ENCODE data around the gene SEC16A.

SEC16A gene

DNA sequence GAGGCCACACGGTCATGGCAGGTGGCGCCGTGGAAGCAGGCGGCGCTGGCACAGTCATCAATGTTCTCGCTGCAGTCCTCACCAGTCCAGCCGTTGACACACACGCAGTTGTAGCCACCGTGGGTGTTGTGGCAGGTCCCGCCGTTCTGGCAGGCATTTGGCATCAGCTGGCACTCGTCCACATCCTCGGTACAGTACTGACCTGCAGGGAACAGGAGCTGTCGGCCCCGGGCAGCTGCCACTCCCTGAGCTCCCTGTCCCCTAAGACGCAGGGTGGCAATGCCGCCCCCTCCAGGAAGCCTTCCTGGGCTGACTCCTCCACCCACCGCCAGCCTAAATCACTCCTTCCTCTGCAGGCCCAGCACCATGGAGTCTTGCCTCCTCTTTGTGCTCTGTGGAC, 35.8 kb upstream of the SEC16A start:
- DNase-seq (ENCODE audit: extremely low spot score, insufficient read length, low read depth): no peak
- FAIRE-seq: no peak

DNA sequence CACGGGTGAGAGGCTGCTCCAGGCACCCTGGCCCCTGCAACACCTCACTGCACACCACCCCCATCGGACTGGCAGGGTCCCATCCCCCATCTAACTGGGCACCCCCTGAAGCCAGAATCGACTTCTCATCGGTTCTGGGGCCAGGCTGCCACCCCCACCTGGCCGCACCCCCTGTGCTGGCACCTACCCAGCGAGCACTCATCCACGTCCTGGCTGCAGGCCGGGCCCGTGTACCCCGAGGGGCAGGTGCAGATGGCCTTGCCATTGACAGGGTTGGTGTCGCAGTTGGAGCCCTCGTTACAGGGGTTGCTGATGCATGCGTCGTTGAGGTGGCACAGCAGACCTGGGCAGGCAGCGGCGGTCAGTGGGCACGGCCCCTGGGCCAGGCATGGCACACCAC, 35.1 kb upstream of the SEC16A start:
- DNase-seq (ENCODE audit: extremely low spot score, insufficient read length, low read depth) (no peak), FAIRE-seq (no peak)

DNA sequence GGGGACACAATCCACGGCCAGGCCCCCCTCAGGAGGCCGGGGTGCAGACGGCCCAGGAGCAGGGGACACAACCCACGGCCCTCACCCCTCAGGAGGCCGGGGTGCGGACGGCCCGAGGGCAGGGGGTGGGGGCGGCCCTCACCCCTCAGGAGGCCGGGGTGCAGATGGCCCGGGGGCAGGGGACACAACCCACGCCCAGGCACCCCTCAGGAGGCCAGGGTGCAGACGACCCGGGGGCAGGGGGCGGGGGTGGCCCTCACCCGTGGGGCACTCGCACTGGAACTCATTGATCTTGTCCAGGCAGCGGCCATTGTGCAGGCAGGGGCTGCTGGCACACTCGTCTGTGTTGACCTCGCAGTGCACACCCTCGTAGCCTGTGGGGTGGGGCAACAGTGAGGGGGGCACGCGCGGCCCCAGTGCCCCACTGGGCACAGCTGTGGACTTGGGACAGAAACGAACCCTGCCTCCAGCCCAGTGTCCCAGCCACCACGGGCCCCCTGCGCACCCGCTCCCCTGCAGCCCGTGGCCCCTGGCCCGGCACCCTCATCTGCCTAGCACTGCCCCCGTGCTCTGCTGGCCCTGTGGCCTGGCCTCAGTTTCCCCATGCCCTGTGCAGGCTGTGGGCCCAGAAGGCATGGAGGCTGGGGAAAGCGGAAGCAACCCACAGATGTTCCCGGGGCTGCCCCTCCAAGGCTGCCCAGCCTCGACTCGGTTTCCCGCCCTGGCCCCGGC, 34.3 kb upstream of the SEC16A start:
- DNase-seq (ENCODE audit: extremely low spot score, insufficient read length, low read depth) (no peak), FAIRE-seq (no peak)

DNA sequence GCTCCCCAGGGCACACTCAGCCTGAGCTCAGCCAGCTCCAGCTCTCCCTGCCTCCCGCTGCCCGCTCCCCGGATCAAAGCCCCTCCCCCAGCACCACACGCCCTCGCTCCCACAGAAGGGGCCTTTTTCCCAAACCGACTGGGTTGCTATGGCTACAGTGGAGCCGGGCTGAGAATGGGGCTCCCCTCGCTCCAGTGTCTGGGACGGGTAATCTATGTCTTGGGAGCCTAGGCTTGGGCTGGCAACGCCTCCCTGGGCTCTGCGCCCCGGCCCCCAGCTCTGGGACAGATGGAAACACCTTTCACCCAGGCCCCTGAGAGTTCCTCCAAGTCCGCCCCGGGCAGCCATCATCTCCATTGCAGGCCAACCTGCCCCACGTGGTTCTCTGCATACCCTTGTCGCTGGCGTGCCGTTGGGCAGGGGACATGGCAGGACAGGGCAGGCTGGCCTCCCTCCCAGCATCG, 33.4 kb upstream of the SEC16A start:
- FAIRE-seq: no peak
- no peak for DNase-seq (ENCODE audit: extremely low spot score, insufficient read length, low read depth)

DNA sequence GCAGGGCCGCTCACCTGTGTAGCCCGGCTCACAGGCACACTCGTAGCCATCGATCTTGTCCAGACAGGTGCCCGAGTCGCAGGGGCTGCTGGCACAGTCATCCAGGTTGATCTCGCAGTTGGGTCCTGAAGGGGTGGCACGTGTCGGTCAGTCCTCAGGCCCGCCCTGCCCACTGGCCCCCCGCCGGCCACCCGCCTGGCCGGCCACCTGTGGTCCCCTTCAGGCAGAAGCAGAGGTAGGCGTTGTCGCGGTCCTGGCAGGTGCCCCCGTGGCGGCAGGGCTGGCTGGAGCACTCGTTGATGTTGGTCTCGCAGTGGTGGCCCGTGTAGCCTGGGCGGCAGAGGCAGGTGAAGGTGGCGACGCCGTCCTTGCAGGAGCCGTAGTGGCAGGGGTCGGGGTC, 32.4 kb upstream of the SEC16A start:
- no peak for DNase-seq (ENCODE audit: extremely low spot score, insufficient read length, low read depth)
- no peak for FAIRE-seq

DNA sequence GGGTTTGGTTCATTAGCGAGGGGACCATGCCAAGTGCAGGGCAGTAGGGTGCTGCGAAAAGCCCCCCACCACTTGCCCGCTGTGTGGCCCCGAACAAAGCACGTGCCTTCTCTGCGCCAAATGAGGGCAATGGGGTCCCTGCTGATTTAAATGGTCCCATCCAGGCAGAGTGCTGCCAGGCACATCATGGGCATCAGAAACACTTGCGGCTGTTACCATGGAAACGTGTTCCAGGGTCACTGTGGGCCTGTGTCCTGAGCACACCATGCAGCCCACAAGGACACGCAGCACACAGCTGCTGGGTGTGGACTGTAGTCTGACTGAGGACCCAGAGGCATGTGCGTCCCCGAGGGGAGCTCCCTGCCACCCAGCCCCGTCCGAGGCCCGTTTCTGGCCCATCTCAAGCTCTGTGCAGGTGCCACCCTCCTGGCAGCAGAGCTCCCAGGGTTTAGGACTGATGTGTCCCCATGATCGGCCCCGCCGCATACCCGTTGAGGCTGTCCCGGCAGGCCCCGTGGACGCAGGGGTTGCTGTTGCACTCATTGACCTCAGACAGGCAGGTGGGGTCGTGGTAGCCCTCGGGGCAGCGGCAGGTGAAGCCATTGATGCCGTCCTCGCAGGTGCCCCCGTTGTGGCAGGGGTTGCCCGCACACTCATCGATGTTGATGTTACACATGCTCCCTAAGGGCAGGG, 31.3 kb upstream of the SEC16A start:
- DNase-seq (ENCODE audit: extremely low spot score, insufficient read length, low read depth): no peak
- no peak for FAIRE-seq

DNA sequence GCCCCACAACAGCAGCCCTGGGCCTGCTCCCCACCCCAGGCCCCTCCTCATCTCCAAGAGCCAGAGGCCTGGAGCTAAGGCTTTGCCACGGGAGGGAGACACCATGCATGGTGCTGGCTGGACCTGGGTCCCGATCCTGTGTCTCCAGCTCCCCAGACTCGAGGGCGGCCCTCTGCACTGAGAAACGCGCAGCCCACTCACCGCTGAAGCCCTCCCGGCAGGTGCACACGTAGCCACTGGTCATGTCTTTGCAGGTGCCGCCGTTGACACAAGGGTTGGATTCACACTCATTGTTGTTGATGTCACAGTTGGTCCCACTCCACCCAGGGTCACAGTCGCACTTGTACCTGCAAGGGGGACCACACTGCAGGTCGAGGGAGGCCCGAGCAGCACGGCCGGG, 30.4 kb upstream of the SEC16A start:
- DNase-seq (ENCODE audit: extremely low spot score, insufficient read length, low read depth): no peak
- FAIRE-seq: no peak

DNA sequence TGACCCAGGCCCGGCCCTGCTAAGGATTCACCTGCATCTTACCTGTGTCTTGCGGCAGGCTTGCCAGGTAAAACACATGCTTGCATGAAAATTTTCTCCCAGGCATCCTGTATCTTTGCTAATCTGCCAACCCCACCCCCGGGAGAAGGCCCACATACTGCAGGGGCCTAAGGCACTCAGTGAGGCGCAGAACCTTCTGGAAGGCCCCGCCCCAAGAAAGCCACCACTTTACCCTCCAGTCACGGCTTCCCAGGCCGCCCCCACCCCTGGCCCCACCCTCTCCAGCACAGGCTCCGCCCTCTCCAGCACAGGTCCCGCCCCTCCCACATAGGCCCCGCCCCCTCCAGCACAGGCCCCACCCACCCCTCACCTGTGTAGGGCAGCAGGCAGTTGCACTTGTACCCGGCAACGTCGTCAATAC, 29.8 kb upstream of the SEC16A start:
- FAIRE-seq: no peak
- DNase-seq (ENCODE audit: extremely low spot score, insufficient read length, low read depth): peak; percentile 54

DNA sequence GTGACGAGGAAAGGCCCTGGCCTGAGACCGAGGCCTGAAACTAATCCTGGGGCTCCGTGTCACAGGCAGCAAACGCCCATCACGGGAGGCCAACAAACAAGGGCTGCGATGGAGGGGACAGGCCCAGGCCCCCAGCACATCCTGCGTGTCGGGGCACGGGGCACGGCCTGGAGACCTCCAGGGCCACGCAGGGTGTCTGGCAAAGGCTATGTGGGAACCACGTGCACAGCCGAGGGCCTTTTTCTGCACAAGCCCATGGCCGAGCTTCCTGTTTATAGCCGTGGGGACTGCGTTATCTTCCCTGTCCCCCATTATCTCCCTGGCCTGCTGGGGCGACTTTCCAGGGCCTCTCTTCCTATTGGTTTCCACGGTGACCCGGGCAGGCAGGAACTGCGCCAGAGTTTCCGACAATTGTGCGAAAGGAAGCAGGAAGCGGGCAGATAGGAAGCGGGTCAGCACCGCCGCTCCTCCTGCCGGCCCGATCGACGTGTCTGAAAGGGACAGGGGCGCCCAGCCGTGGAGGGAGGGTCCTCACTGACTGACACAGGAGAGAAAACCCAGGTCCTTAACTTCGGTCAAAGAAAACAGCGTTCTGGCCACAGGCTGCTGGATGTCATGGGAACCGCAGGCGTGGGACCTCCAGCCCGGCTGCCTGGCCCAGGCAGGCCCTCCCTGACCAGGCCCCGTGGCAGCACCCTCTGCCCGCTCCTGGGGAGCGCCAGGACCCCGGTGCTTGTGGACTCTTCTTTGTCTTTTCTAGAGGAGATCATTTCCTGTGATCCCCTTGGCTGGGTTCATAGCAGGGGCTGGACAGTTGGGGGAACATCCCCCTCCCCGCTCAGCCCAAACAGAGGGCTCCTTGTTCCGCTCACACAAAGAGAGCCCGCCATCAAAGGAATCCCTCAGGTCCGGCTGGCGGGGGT, 29.1 kb upstream of the SEC16A start:
- no peak for FAIRE-seq
- DNase-seq (ENCODE audit: extremely low spot score, insufficient read length, low read depth): no peak

DNA sequence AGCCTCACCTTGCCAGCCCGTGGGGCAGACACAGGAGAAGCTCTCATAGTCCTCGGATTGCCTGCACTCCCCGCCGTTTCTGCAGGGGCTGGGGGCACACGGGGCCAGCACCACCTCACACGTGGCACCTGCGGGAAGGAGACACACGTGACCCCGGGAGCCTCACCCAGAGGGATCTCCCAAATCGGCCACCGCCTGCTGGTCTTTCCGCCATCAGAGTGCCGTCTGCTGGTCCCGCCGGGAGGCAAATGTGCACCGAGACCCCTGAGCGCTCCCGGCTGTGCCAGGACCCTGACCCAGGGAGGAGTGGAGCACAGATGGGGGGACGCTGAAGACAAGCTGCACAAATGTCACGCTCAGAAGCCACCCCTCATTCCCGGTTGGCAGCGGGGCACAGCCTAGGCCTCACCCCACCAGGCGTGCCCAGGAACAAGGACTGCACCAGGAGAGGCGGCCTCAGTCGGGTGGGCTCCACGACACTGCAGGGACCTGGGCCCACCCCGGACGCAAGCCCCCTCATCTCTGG, 28.4 kb upstream of the SEC16A start:
- no peak for FAIRE-seq
- DNase-seq (ENCODE audit: extremely low spot score, insufficient read length, low read depth): no peak

DNA sequence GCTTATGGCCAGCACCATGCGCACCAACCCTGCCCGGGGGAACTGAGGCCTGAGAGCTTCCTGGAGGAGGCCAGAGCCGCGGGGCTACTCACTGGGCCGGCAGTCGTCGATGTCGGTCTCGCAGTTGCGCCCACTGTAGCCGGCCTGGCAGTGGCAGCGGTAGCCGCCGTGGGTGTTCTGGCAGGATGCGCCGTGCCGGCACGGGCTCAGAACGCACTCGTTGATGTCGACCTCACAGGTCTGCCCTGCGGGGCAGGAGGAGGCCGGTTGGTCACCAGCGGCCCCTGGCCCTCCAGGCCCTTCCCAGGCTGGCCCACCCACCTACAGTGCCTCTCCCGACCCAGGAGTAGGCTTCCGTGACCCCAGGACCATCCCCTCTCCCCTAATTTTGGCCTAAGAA, 27.7 kb upstream of the SEC16A start:
- DNase-seq (ENCODE audit: extremely low spot score, insufficient read length, low read depth) (no peak), FAIRE-seq (no peak)

DNA sequence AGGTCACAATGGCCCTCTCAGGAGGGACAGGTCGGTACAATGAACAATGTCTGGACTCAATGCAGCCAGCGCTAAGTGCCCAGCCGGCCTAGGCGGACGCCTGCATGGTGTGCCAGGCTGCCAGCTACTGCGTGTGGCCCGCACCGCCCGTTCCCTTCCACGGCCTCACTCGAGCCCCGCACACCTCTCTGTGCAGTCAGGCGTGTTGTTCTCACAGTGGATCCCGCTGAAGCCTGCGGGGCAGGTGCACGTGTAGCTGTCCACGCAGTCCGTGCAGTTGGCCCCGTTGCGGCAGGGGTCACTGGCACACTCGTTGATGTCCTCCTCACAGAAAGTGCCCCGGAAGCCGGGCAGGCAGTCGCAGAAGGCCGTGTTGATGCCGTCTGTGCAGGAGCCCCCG, 26.7 kb upstream of the SEC16A start:
- FAIRE-seq (no peak), DNase-seq (ENCODE audit: extremely low spot score, insufficient read length, low read depth) (no peak)

DNA sequence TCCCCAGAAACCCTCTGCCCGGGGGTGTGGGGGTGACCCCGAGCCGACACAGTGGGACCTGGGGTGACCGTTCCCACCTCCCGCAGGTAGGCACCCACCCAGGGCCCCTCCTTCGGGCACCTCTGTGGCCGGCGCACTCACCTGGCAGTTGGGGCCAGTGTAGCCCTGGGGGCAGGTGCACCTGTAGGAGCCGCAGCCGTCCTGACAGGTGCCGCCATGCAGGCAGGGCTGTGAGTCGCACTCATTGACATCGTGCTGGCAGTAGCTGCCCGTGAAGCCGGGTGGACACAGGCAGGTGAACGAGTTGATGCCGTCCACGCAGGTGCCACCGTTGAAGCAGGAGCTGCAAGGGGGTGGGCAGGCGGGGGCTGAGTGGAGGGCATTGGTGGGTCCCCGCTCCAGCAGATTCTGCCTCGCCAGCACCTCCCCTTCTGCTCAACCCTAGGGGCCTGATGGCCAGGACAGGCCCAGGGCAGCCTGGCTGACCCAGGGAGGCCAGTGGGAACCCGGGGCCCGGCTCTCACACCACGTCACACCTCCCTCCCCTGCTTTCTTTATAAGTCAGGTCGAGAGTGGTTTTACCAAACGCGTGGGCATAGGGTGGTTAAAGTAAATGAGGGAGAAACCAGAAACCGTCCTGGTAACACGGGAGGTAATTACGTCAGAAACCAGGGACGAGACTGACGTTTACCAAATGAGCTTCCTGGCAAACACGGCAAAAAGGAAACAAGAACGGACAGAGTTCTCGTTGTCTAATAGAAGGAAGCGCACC, 26.1 kb upstream of the SEC16A start:
- no peak for DNase-seq (ENCODE audit: extremely low spot score, insufficient read length, low read depth)
- FAIRE-seq: no peak

DNA sequence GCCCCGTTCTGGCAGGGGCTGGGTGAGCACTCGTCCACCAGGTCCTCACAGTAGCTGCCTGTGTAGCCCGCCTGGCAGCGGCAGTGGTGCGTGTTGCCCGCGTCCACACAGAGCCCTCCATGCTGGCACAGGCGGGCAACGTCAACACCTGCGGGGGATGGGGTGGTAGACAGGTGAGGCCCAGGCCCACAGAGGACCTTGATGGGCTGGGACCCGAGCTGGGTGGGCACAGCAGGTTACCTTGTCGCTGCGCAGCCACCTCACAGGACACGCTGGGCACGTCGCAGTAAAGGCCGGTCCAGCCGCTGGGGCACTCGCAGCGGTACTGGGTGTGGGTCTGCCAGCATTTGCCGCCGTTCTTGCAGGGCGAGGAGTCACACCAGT, 25.1 kb upstream of the SEC16A start:
- DNase-seq (ENCODE audit: extremely low spot score, insufficient read length, low read depth) (no peak), FAIRE-seq (no peak)

DNA sequence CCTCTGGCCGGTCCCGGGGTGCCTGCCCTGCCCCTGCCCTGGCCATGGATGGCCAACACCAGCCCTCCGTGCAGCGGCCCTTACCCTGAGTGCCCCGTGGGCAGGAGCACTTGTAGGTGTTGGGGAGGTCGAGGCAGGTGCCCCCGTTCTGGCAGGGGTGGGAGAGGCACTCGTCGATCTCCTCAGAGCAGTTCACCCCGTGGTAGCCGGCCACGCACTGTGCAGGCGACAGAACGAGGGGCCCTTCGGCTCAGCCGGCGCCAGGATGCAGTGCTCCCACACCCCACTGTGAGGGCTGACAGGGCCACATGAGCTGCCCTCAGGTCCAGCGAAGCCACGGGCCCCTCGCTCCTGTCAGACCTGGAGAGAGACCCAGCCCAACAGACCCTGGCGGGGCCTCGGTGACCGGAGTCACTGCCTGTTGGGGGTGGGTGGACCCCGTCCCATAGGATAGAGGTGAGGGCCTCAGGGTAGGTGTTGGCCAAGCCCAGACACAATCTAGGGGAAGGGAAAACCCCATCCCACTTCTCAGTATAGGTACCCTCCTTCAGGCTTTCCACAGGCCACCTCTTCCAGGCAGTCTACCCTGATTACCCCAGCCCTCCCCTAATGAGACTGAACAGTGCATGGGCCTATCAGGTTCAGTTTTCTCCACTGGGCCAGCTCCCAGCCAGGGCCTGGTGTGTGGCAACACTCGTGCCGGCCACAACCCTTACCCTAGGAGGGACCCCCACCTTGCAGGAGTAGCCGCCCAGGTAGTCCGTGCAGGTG, 24.6 kb upstream of the SEC16A start:
- FAIRE-seq (no peak), DNase-seq (ENCODE audit: extremely low spot score, insufficient read length, low read depth) (no peak)

DNA sequence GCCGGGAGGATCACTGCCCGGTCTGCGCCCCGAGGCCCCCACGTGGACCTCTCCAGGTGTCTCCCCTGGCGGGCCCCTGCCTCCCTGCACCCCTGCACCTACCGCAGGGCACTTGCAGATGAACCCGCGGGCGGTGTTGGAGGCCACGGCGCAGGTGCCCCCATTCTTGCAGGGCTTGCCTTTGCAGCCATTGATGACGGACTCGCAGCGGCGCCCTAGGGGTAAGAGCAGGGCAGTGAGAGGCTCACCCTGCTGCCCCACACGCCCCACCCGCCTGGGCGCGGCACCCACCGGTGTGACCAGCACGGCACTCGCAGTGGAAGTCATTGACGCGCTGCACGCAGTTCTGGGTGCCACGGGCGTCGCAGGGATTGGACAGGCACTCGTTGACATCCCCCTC, 23.6 kb upstream of the SEC16A start:
- FAIRE-seq (no peak), DNase-seq (ENCODE audit: extremely low spot score, insufficient read length, low read depth) (no peak)

DNA sequence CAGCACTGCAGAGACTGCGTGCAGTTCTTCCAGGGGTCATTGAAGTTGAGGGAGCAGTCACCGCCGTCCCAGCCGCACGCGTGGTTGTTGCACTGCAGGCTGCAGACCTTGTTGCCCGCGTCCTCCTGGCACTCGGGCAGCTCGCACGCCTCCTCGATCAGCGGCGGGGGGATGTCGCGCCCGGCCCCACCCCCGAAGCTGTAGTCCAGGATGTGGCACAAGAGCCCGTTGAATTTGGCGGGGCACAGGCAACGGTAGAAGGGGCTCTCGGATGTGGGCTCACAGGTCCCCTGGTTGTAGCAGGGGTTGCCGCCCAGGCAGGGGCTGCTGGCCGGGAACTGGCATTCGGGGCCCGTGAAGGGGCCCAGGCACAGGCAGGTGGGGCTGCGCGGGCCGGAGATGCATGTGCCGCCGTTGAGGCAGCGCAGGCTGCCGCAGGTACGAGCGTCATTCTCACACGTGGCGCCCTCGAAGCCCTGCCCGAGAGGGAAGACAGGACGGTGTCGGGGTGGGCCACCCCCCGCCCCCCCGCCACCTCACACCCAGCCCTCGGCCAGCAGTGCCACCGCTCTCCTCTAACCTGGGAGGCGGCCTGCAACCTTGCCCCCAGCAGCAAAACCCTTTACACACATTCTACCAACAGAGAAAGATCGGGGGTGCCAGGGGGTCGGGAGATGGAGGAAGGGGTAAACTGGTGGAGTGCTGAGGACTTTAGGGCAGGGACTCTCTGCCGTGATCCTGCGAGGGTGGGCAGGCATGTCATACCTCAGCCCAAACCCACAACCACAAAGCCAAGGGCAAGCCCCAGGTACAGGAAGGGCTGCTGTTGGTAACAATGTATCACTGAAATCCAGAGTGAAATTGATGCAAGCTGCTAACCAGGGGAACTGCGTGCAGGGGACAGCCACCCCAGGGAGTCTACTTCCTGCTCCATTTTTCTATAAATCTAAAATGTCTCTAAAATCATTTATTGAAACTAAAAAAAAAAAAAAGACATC, 22.9 kb upstream of the SEC16A start:
- DNase-seq (ENCODE audit: extremely low spot score, insufficient read length, low read depth): no peak
- no peak for FAIRE-seq

Measured in GM18507 (cell line).